B cell (primary cell): ENCODE data around the gene FBXW4.

ENCODE experiments used
- EZH2 ChIP-seq: IDR thresholded peaks from 2 replicates; pipeline ENCODE4 v1.6.1; 2012; ENCODE audit warnings: borderline replicate concordance, low read depth, mild to moderate bottlenecking, moderate library complexity, low read length; ENCODE audit not compliant: insufficient read depth, poor library complexity, severe bottlenecking
- TF ChIP-seq, protein P1 (sequence below): fragments of 200-600 bp; IDR thresholded peaks from one replicate; pipeline ENCODE4 v1.8.0; 2022; ENCODE audit warnings: antibody characterized with exemption, mild to moderate bottlenecking

DNA sequence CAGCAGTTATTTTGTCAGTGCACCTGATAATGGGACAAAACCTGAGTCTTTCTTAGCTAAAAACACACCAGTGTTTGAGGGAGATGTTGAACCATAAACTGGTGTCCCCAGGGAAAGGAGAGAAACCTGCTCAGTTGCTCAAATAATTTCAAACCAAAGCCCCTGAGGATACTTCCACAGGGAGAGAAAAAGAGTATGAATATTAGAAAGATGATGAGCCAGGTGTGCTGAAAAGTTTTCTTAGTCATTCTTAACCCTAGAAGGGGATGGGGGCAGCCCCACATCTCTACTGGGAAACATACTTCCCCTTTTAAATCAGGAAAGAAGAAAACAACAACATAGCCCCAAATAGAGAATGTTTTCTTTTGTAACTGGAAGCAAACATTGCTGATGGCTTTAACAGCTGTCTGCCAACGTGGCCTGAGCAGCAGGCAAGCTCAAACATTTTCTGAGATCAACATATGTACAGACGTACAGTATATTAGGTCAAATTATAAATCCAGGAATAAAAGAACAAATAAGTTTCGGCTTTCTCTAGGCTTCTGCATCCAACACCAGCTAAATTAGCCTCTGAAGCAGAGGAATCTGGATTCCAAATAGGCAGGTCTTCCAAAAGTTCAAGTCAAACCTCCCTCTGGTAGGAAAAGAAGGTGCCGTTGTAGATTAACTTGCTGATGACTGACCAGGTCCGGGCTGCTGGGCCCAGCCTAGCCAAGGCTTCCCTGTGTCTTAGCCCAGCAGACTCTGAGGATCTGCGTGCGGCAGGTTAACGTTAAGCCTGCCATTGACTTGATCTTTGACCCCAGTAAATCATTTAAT, 30.5 kb upstream of the FBXW4 start:
- TF ChIP-seq, protein P1, sequence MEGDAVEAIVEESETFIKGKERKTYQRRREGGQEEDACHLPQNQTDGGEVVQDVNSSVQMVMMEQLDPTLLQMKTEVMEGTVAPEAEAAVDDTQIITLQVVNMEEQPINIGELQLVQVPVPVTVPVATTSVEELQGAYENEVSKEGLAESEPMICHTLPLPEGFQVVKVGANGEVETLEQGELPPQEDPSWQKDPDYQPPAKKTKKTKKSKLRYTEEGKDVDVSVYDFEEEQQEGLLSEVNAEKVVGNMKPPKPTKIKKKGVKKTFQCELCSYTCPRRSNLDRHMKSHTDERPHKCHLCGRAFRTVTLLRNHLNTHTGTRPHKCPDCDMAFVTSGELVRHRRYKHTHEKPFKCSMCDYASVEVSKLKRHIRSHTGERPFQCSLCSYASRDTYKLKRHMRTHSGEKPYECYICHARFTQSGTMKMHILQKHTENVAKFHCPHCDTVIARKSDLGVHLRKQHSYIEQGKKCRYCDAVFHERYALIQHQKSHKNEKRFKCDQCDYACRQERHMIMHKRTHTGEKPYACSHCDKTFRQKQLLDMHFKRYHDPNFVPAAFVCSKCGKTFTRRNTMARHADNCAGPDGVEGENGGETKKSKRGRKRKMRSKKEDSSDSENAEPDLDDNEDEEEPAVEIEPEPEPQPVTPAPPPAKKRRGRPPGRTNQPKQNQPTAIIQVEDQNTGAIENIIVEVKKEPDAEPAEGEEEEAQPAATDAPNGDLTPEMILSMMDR = no peak
- TF ChIP-seq EZH2 = no peak
